GM12891 (cell line): Measurements from ENCODE around the gene CD84.
A peak's percentile ranks its signal among the peaks of the same experiment; 100 is the strongest.

Experiments
- PAX5 ChIP-seq: IDR thresholded peaks from 2 replicates; pipeline ENCODE4 v1.6.1; 2011; ENCODE audit warnings: low read length, moderate library complexity, mild to moderate bottlenecking; ENCODE audit not compliant: insufficient read depth, severe bottlenecking
- POLR2A ChIP-seq: IDR thresholded peaks from 2 replicates; pipeline ENCODE4 v1.6.1; 2011; ENCODE audit warnings: low read depth, low read length, control low read depth
- POLR2AphosphoS5 ChIP-seq: IDR thresholded peaks from 2 replicates; pipeline ENCODE4 v1.6.1; 2011; ENCODE audit warnings: low read depth, low read length, control low read depth
- POU2F2 ChIP-seq: IDR thresholded peaks from 2 replicates; pipeline ENCODE4 v1.6.1; 2011; ENCODE audit warnings: low read depth, mild to moderate bottlenecking, control low read depth, low read length, moderate library complexity
- SPI1 ChIP-seq: IDR thresholded peaks from 2 replicates; pipeline ENCODE4 v1.6.1; 2011; ENCODE audit warnings: low read depth, low read length, control low read depth
- TAF1 ChIP-seq: IDR thresholded peaks from 2 replicates; pipeline ENCODE4 v1.6.1; 2011; ENCODE audit warnings: low read depth, low read length, control low read depth

- TF ChIP-seq POLR2A (peak; percentile 54; the same call in 1 of the 2 replicates), POLR2AphosphoS5 (0 out of 2 replicates have a peak, but pooled peaks have one; percentile 38), SPI1 (peak; percentile 61), TAF1 (no peak), PAX5 (no peak), POU2F2 (no peak)
Observed at GRCh38 chr1:160579216-160579701, at the start of gene CD84.
